ENCODE measurements around the gene NSUN4.

The NSUN4 gene

DNA sequence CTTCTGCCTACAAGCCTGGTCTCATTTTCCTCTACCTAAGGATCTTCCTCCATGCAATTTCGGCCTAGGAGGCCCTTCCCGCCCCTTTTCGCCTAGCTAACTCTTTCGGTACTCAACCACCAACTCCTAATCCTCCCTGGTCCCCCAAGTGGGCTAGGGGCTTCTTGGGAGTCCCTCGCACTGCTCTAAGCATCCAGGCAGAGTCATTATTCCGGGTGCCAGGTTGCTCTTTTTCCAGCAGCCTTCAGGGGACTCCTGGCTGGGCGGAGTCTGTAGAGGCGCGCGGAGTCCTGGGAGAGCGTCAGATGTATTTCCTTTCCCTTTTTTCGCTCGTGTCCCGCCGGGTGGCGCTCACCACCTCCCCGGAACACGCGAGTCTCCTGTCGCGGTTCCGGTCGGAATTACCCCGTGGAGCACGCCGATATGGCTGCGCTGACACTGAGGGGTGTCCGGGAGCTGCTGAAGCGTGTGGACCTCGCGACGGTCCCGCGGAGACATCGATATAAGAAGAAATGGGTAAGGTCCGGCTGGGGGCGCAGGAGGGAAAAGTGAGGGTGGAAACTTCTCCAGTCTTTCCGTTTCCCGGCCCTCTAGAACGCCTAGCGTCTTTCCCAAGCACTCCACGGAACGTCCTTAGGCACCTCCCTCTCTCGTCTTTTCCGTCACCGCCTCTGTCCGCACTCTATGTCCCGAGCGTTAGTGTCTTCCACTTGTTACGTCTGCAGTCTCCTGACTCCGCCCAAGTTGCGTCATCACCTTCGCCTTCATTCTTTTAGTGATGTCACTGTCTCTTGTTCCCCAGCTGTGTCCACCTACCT lies at the start of gene NSUN4:
NSUN4 (plus strand) TSS at position 404 of the 818 bp plus-strand sequence; CDS start at position 424, 20 bp downstream.
- H3K9me3 ChIP-seq (ENCODE audit: control insufficient read depth, insufficient read depth, low read length), result no peaks in the 10 kb centered on the region; the same call in 1 of the 2 replicates
- H4K20me1 ChIP-seq (ENCODE audit: control insufficient read depth, insufficient read depth, low read depth, low read length), result 0 out of 2 replicates have a peak, but pooled peaks cover 3% of the 10 kb centered on the region
- H3K27me3 ChIP-seq (ENCODE audit: control insufficient read depth, low read length), result no peaks in the 10 kb centered on the region
- no peaks in the 10 kb centered on the region for H3K9me2 ChIP-seq (replicated peaks; ENCODE audit: control insufficient read depth, low read length)
- H3K4me3 ChIP-seq (ENCODE audit: low read length), result peak within 1 kb of the TSS; percentile 98
- peaks cover 33% of the 10 kb centered on the region for H3K4me1 ChIP-seq (ENCODE audit: control insufficient read depth, low read length)
- H3F3A ChIP-seq (ENCODE audit: control insufficient read depth, insufficient read depth), result peaks cover 14% of the 10 kb centered on the region
- H3K4me2 ChIP-seq (ENCODE audit: low read length), result peak within 1 kb of the TSS; percentile 99
- TF ChIP-seq, protein P1, sequence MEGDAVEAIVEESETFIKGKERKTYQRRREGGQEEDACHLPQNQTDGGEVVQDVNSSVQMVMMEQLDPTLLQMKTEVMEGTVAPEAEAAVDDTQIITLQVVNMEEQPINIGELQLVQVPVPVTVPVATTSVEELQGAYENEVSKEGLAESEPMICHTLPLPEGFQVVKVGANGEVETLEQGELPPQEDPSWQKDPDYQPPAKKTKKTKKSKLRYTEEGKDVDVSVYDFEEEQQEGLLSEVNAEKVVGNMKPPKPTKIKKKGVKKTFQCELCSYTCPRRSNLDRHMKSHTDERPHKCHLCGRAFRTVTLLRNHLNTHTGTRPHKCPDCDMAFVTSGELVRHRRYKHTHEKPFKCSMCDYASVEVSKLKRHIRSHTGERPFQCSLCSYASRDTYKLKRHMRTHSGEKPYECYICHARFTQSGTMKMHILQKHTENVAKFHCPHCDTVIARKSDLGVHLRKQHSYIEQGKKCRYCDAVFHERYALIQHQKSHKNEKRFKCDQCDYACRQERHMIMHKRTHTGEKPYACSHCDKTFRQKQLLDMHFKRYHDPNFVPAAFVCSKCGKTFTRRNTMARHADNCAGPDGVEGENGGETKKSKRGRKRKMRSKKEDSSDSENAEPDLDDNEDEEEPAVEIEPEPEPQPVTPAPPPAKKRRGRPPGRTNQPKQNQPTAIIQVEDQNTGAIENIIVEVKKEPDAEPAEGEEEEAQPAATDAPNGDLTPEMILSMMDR (IDR thresholded peaks at IDR 0.05; ENCODE audit: low read depth, low read length, poor library complexity, severe bottlenecking), result peak; percentile 95
- no peak for TF ChIP-seq EZH2phosphoT487 (IDR thresholded peaks at IDR 0.05; ENCODE audit: borderline replicate concordance, low read length)
- H3K79me2 ChIP-seq (ENCODE audit: control insufficient read depth, low read length), result peaks cover 51% of the 10 kb centered on the region
- H3K36me3 ChIP-seq (ENCODE audit: control insufficient read depth, low read length), result peaks cover 48% of the 10 kb centered on the region
- peak within 1 kb of the TSS; percentile 88 for H3K27ac ChIP-seq (ENCODE audit: low read depth, low read length)

GRCh38 chr1:46295306-46295705 lies 45.3 kb upstream of the NSUN4 start:
- H3F3A ChIP-seq (ENCODE audit: control insufficient read depth, insufficient read depth), result no peaks in the 10 kb centered on the region; the same call in 1 of the 2 replicates
- H3K27ac ChIP-seq (ENCODE audit: low read depth, low read length), result no peak overlapping the region
- peaks cover 68% of the 10 kb centered on the region for H3K36me3 ChIP-seq (ENCODE audit: control insufficient read depth, low read length)
- H3K9me3 ChIP-seq (ENCODE audit: control insufficient read depth, insufficient read depth, low read length), result no peaks in the 10 kb centered on the region
- no peaks in the 10 kb centered on the region for H3K27me3 ChIP-seq (ENCODE audit: control insufficient read depth, low read length)
- H3K4me1 ChIP-seq (ENCODE audit: control insufficient read depth, low read length), result peaks cover 1% of the 10 kb centered on the region
- peaks cover 30% of the 10 kb centered on the region for H3K79me2 ChIP-seq (ENCODE audit: control insufficient read depth, low read length)
- H4K20me1 ChIP-seq (ENCODE audit: control insufficient read depth, insufficient read depth, low read depth, low read length), result peaks cover 6% of the 10 kb centered on the region; the same call in 1 of the 2 replicates
- no peaks in the 10 kb centered on the region for H3K9me2 ChIP-seq (replicated peaks; ENCODE audit: control insufficient read depth, low read length)
- no peak overlapping the region for H3K4me3 ChIP-seq (ENCODE audit: low read length)
- no peak overlapping the region for H3K4me2 ChIP-seq (ENCODE audit: low read length)
- TF ChIP-seq EZH2phosphoT487 (IDR thresholded peaks at IDR 0.05; ENCODE audit: borderline replicate concordance, low read length), result no peak
- TF ChIP-seq, protein P1 (IDR thresholded peaks at IDR 0.05; ENCODE audit: low read depth, low read length, poor library complexity, severe bottlenecking), result no peak

DNA sequence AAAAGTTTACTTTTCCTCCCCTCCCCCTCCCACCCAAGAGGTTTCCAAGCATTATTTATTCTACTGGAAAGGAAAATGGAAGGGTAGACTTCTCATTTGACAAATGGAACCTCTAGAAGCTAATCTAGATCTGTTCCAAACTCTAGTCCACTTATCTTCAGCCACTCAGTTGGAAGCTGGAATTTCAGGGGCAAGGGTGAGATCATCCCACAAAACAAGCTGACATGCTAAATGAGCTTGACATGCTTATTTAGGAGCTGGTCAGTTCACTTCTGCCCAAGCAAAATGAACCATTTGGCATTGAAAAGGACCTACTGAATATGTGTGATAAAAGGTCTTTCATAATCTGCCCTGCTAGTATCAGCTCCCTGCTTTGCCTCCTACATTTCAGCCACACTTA lies 42.2 kb upstream of the NSUN4 start:
- peaks cover 73% of the 10 kb centered on the region for H3K36me3 ChIP-seq (ENCODE audit: control insufficient read depth, low read length)
- TF ChIP-seq, protein P1 (IDR thresholded peaks at IDR 0.05; ENCODE audit: low read depth, low read length, poor library complexity, severe bottlenecking), result no peak
- no peak for TF ChIP-seq EZH2phosphoT487 (IDR thresholded peaks at IDR 0.05; ENCODE audit: borderline replicate concordance, low read length)
- H4K20me1 ChIP-seq (ENCODE audit: control insufficient read depth, insufficient read depth, low read depth, low read length), result peaks cover 14% of the 10 kb centered on the region; the same call in 1 of the 2 replicates
- peaks cover 14% of the 10 kb centered on the region for H3K4me1 ChIP-seq (ENCODE audit: control insufficient read depth, low read length)
- H3K4me3 ChIP-seq (ENCODE audit: low read length), result no peak overlapping the region
- peaks cover 60% of the 10 kb centered on the region for H3K79me2 ChIP-seq (ENCODE audit: control insufficient read depth, low read length)
- no peak overlapping the region for H3K27ac ChIP-seq (ENCODE audit: low read depth, low read length)
- H3K27me3 ChIP-seq (ENCODE audit: control insufficient read depth, low read length), result no peaks in the 10 kb centered on the region
- no peaks in the 10 kb centered on the region; the same call in 1 of the 2 replicates for H3F3A ChIP-seq (ENCODE audit: control insufficient read depth, insufficient read depth)
- no peaks in the 10 kb centered on the region for H3K9me2 ChIP-seq (replicated peaks; ENCODE audit: control insufficient read depth, low read length)
- no peaks in the 10 kb centered on the region for H3K9me3 ChIP-seq (ENCODE audit: control insufficient read depth, insufficient read depth, low read length)
- H3K4me2 ChIP-seq (ENCODE audit: low read length), result no peak overlapping the region
